Measurements from ENCODE around the gene PRPSAP2. TPM values are rescaled to one million over a fixed set of nuclear protein-coding genes. Genes with fewer than 3 reads are reported as not detected.

PRPSAP2 gene
- total and polyA plus RNA-seq, 2 donors (not counting 1 experiment from before 2014, with no cell fraction given) = 27.1 to 58.8 TPM

DNA sequence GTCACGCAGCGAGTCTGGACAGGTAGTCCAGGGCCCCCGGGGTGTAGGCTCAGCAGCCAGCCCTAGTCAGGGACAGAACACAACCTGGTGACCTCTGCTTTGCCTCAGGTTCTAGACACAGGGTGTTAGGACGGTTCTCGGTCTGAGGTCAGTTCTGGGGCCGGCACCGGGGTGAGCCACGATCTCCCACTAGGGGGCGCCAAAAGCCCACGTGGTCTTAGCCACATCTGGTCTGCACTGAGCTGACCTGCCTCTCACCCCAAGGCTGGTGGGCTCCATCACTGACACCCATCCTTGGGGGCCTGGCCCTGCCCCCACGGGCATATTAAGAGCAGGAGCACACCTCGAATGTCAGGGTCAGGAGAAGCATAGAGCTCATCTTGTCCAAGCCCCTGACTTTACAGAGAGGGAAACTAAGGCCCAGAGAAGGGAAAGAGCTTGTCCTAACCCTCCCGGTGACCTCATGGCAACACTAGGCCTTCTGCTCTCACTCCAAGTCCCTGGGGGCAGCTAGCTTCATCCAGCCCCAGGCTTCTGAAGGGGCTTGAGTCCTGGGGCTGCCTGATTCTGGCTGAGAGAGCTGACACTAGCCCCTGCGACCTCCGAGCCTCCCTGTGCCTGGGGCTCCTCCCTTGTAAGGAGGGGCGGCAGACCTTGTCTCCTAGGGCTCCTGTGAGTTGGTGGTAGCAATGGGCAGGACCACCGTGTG, 103.0 kb downstream of the PRPSAP2 start:
- Mint-ChIP-seq H3K4me3 (no peak overlapping the region), H3K27ac (no peak overlapping the region), H3K27me3 (no peaks in the 10 kb centered on the region), H3K9me3 (ENCODE audit: insufficient read depth) (no peaks in the 10 kb centered on the region), H3K4me1 (peaks cover 5% of the 10 kb centered on the region)
- DNase-seq = peak; percentile 86
- no peaks in the 10 kb centered on the region for H3K79me2 ChIP-seq (ENCODE audit: control insufficient read depth, insufficient read depth, low read length)
- H3K4me2 ChIP-seq (replicated peaks; ENCODE audit: low read depth, low read length, poor library complexity, severe bottlenecking) = peak overlapping the region; percentile 13
- intact Hi-C loops (cut with micrococcal nuclease) = no loop called here
- no peaks in the 10 kb centered on the region for H3K9me3 ChIP-seq (ENCODE audit: control extremely low read depth in 1 of 3, control insufficient read depth in 2 of 3, insufficient read depth in 1 of 3, low read length in 2 of 3)
- no peak overlapping the region for H2AFZ ChIP-seq (ENCODE audit: insufficient read depth, low read depth, low read length, poor library complexity, severe bottlenecking)
- CTCF ChIA-PET = interaction anchor here (0.6 to 2.8 kb wide), 32 partner anchors 9 to 417 kb away, joined by 3 to 21 read pairs (median 4); partner anchors contain the start of genes FAM83G and MAPK7
- no peaks in the 10 kb centered on the region for H4K20me1 ChIP-seq (ENCODE audit: control insufficient read depth, insufficient read depth, low read length, poor library complexity, severe bottlenecking)
- no peak overlapping the region for H3K27ac ChIP-seq (ENCODE audit: low read length in 2 of 2)
- peaks cover 0 to 13% of the 10 kb centered on the region in 2 donors for H3K4me1 ChIP-seq (ENCODE audit: control insufficient read depth in 2 of 2, insufficient read depth in 2 of 2, low read length in 2 of 2)
- no peaks in the 10 kb centered on the region for H3K36me3 ChIP-seq (replicated peaks in 1 of 2; ENCODE audit: control extremely low read depth in 1 of 2, control insufficient read depth in 1 of 2, extremely low read depth in 1 of 2, insufficient read depth in 2 of 2, low read length in 1 of 2)
- H3K9ac ChIP-seq (ENCODE audit: low read length) = no peak overlapping the region
- no peaks in the 10 kb centered on the region for H3K27me3 ChIP-seq (replicated peaks in 1 of 4; ENCODE audit: control extremely low read depth in 1 of 4, control insufficient read depth in 3 of 4, insufficient read depth in 4 of 4, low read length in 3 of 4)
- 34% methylated on average over 16 of the region's 17 CpGs for WGBS (ENCODE audit: insufficient coverage)
- POLR2A ChIA-PET = interaction anchor here (0.7 kb wide), 1 partner anchor 15 kb away, joined by 3 read pairs; no protein-coding TSS in a partner anchor
- TF ChIP-seq EZH2 (IDR thresholded peaks at IDR 0.05; ENCODE audit: borderline replicate concordance, insufficient read depth, low read depth, low read length, poor library complexity, severe bottlenecking) = no peak
- TF ChIP-seq, protein P1, sequence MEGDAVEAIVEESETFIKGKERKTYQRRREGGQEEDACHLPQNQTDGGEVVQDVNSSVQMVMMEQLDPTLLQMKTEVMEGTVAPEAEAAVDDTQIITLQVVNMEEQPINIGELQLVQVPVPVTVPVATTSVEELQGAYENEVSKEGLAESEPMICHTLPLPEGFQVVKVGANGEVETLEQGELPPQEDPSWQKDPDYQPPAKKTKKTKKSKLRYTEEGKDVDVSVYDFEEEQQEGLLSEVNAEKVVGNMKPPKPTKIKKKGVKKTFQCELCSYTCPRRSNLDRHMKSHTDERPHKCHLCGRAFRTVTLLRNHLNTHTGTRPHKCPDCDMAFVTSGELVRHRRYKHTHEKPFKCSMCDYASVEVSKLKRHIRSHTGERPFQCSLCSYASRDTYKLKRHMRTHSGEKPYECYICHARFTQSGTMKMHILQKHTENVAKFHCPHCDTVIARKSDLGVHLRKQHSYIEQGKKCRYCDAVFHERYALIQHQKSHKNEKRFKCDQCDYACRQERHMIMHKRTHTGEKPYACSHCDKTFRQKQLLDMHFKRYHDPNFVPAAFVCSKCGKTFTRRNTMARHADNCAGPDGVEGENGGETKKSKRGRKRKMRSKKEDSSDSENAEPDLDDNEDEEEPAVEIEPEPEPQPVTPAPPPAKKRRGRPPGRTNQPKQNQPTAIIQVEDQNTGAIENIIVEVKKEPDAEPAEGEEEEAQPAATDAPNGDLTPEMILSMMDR (IDR thresholded peaks at IDR 0.05) = peak; percentile 92
- peak; percentile 93 for ATAC-seq (ENCODE audit: low read depth)
- H3K4me3 ChIP-seq (ENCODE audit: control extremely low read depth in 1 of 5, extremely low read depth in 1 of 5, insufficient read depth in 1 of 5, low read depth in 2 of 5, low read length in 4 of 5) = no peak overlapping the region

All from B cell (primary cell).